OCI-LY3 (cell line): Measurements from ENCODE around the gene UBE2E2.

Experiments used
- EZH2phosphoT487 ChIP-seq: fragments of 200-600 bp; shearing (Covaris generic); IDR thresholded peaks from 2 replicates; pipeline ENCODE4 v1.6.1; 2018; ENCODE audit warnings: antibody characterized with exemption, mixed run types, low read depth
- TF ChIP-seq, protein P1 (sequence below): fragments of 200-600, 300-600 bp; sonication (generic); IDR thresholded peaks from 2 replicates; pipeline ENCODE4 v1.5.1; 2014; ENCODE audit warnings: antibody characterized with exemption, low read length, low read depth

DNA sequence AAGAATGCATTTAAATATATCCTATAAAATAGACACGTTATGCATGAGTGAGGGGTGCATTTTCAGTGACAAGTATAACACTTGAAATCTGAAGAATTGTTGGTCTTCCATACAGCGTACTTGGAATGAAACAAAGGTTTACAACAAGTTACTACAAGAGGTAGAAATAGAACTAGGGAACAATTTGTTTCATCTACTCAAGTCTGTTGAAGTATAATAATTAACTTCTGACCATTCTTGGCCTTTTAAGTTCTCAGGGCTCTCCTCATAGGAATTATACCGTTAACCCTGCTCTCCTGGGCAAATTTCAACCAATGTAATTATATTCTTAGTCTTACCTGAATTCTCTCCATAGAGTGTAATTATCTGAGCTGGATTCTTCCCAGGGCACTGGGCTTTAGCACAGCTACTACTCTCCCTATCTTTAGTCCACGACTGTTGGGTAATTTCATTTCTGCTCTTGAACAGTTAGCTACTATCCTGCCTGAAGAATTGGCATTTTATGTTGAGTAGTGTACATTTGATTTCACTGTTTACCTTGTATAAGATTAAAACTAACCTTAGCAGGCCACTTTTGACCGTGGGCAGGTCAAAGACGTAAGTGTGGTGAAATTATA, 100.6 kb downstream of the UBE2E2 start:
- TF ChIP-seq, protein P1, sequence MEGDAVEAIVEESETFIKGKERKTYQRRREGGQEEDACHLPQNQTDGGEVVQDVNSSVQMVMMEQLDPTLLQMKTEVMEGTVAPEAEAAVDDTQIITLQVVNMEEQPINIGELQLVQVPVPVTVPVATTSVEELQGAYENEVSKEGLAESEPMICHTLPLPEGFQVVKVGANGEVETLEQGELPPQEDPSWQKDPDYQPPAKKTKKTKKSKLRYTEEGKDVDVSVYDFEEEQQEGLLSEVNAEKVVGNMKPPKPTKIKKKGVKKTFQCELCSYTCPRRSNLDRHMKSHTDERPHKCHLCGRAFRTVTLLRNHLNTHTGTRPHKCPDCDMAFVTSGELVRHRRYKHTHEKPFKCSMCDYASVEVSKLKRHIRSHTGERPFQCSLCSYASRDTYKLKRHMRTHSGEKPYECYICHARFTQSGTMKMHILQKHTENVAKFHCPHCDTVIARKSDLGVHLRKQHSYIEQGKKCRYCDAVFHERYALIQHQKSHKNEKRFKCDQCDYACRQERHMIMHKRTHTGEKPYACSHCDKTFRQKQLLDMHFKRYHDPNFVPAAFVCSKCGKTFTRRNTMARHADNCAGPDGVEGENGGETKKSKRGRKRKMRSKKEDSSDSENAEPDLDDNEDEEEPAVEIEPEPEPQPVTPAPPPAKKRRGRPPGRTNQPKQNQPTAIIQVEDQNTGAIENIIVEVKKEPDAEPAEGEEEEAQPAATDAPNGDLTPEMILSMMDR = no peak
- TF ChIP-seq EZH2phosphoT487 = no peak
